Activated CD8-positive, alpha-beta memory T cell treated with anti-CD3 and anti-CD28 coated beads for 24 hours (primary cell): ENCODE data around the gene DAP.
A peak's percentile ranks its signal among the peaks of the same experiment; 100 is the strongest.
"Not testable (repeated sequence)": the region's sequence is repeated elsewhere in the genome, so short reads cannot be mapped to it uniquely, and the experiment has no call there.

Experiments used
- DNase-seq: peaks from one replicate; pipeline ENCODE4 v3.0.0-alpha.2; 2020

DAP gene

DNA sequence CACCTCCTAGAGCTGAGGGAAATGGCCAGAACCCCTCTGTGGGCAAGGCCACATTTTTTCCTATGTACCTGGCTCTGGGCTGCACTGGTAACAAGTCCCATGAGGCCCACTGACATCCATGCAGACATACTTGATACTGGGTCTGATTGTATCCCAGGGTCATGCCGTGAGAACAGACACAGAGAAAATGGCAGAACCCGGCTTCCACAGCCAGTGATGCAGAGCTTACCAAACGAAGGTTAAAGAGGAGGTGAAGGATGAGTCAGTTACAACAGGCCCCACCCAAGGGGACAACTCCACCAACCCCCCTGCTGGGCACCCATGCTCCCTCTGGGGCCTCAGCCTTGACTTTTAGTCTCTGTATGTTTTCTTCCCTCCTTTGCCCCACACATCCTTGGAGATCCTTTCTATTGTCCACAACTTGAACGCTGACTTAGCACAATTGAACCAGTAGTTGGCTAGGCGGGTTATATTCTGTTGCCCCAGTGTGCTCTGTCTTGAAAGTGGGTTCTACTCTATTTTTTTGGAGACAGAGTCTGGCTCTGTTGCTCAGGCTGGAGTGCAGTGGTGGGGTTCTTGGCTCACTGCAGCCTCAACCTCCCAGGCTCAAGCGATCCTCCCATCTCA lies 93.5 kb downstream of the DAP start:
- no peak for DNase-seq

DNA sequence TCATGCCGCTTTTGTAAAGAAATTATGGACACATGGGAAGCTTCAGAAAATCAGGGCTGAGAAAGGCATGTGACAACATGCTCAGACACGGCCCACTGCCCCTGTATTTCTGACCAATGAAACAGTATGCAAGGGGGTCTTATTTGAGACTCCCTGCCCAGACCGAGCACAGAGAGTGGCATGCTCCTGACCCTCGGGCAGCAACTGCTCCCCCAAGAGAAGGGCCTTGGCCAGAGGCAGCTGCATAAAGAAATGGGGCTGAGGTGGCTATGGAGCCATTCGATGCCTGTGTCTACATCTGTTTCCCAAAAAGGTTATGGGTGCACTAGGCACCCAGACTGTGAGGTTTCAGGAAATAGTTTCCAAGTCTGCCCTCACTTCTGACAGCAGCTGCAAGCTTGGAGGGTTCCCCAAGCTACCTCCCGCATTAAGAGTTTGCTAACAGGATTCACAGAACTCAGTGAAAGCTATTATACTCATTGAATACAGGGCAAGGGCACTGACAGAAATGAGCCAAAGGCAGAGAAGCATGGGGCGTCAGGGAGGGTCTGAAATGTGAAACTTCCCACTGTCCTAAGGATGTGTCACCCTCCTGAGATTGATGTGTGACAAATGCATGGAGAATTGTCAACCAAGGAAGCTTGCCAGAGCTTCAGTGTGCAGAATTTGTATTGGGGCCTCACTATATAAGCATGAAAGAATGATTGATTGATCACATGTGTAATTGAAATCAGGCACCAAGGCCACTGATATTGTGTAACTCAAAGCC lies 94.3 kb downstream of the DAP start:
- no peak for DNase-seq

DNA sequence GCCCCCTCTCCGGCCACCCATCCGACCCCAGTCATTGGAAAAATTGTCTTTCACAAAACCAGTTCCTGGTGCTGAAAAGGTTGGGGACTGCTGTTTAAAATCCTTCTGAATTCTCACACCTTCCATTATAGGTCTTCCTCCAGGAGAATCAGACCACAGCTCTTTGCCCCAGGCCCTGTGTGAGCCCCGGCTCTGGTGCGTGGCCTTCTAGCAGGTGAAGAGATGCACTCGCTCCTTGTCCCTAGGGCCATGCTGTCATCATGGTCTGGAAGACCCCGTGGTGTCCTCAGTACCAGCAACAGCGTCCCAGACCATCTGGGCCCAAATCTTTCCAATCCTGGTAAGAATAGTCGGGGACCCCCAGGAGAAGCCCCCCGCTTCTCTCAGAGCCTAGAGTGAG lies 95.2 kb downstream of the DAP start:
- DNase-seq, result no peak

DNA sequence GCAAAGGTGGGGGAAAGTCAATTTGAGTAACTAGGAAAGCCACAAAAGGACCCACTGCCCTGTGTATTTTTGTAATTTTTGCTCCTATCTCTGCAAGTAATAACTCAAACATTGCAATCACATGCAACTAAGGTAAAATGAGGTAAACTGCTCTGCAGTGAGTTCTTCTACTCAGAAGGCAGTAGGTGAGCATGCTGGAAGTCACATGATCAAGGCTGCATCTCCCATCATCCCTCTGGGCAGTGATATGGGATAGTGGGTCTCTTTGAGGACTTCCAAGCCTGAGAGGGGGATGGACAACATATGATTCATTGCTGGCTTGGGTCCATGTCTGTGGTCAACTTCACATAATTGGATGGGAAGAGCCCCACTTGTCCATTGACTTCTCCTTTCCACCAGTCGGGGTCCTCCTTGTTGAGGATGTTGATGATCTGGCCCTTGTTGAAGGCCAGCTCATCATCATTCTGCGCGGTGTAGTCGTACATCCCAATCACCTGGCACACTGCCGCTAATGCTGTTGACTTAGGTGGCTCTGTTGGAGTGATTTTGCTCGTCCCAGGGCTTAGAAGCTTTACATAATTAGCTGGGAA lies 96.8 kb downstream of the DAP start:
- not testable (repeated sequence) for DNase-seq

DNA sequence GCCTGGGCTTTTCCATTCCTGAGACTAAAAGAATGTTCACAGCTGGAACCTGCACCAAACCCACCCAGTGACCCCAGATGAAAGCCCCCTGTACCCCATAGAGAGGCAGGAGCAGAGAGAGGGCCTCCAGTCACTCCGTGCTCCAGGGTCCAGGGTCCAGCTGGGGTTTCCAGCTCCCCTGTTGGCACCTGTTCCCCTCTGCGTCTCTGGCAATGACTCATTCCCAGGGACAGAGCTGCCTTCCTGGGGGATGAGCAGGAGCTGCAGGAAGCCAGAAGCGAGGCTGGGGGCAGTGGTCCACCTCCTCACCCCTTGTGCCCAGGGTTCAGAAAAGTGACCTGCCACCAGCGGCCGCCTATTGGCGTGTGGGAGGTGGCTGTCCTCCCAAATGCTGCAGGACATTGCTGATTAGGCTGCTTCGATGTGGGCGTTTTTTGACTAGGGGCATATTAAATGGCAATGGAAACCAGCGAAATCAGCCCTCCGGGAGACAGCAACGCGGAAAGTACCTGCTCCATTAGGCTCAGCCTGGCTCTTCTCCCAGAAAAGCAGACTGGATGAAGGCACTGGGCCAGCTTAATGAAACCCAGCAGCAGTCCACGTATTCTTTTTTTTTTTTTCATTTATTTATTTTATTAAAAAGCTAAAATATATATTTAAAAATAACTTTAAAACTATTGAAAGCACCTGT lies 97.4 kb downstream of the DAP start:
- peak; percentile 37 for DNase-seq

DNA sequence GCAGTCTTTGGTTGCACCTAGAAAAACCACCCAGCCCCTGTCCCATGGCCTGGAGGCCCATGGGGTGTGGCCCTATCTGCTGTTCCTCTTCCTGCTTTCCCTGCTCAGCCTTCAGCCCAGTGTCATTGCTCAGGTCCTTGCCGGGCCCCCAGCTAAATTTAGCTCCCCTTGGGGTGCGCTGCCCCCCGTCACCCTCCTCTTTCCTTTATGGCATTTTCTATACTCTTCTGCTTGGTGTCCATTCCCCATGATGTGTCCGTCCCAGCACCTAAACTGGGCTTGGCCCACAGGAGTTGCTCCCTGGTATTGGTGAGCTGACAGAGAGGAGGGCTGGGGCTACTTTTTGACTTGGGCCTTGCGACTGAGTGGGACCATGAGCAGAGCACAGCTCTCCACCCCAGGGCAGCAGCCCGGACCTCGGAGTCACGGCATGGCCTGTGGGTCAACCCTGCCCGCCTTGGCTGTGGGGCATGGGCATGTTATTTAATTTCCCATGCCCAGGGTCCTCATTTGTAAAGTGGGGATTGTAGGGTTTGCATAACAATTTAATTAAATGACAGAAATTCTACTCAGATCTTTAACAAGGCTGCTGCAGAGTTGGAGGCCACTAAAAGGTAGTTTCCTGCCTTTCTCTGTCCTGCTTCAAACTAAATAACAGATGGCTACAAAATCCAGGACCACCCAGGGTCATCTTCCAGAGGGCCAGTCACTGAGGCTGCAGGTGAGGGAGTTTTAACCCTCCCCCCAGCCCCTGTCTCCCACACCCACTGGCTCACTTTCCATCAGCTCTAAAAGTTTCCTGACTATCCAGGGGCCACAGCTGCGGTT lies 98.2 kb downstream of the DAP start:
- no peak for DNase-seq

DNA sequence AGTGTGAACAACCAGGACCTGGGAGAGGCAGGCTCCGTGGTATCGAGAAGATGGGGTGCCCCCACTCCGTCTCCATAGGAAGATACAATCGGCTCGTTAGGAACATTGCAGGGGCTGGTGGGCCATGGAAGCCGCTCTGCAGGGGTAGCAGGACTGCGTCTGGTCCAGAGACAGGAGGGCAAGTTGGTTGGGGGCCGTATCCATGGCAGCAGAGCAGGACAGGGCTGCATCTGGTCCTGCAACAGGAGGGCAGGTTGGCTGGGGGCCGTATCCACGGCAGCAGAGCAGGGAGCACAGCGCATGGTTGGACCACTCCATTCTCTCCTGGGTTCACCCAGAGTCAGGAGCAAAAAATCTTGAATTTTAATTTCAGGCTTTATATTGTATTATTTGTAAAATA lies 99.0 kb downstream of the DAP start:
- no peak for DNase-seq

DNA sequence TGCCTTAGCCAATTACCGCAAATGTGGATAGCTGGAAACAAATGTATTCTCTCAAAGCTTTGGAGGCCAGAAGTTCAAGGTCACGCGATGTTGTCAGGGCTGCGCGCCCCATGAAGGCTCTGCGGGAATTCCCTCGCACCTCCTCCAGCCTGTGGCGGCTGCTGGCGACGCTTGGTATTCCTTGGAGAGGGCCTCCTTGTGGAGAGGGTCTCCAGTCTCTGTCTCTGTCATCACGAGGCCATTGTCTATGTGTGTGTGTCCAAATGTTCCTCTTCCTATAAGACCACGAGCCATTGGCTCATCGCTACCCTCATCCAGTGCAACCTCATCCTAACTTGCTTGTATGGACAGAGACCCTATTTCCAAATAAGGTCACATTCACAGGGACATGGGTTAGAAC lies 99.6 kb downstream of the DAP start:
- DNase-seq, result no peak

DNA sequence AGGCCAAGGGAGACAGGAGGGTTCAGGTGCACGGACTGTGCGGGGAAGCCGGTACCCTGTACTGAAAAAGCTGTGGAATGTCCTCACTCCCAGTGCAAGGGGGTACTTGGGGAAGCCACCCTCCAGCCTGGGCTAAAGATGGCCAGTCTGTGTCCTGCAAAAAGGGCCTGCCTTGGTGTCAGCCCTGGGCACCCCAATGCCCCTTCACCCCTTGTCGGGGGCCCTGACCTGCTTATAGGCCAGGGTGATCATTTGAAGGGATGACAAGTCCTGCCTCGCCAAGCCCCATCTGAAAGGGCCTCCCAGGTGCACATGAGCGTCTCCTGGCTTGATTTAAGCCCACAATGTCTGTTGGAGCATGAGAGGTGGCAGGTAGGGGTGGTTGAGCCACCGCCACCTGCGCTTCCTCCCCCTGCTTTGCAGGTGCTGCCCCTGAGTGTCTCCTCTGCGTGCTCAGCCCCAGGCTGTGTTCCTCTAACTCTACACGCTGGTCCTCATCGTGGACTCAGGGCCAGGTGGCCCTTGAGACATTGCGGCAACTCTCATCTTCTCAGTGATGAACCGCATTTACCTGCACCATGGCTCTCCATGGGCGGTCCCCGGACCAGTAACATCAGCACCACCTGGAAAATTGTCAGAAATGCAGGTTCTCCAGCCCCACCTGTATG lies 100.2 kb downstream of the DAP start:
- no peak for DNase-seq

DNA sequence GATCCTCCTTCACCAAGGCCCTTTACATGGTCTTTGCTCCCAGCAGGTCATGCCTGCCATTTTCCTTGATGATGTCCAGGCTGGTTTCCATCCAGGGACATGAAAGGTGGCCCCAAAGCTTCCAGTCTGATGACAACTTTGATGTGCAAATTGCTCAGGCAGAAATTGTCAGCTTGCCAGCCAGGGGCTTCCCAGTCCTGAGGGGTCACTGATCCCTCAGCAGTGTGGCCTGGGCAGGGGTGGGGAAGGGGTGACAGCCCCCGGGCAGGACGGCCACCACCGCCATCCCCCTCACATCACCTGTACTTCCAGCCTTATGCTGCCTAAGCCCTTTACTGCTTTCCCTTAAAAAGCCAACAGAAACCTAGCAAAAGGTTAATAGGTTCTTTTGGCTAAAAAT lies 100.9 kb downstream of the DAP start:
- DNase-seq, result no peak

DNA sequence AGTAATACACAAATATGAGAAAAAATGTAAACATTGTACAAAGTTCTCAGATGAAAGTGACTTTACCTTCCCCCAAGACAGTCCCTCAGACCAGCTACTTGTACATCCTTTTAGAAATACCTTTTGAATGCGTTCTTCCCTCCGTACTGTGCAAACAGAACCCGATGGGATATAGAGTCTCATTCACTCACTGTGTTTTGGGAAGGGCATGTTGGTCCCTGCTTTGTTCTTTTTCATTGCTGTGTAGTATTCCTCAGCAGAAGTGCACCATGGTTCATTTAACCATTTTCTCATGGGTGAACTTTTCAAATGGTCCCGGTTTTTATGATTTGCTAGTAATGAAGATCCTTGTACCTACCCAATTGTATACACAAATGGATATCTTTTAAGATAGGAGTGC lies 102.8 kb downstream of the DAP start:
- no peak for DNase-seq

DNA sequence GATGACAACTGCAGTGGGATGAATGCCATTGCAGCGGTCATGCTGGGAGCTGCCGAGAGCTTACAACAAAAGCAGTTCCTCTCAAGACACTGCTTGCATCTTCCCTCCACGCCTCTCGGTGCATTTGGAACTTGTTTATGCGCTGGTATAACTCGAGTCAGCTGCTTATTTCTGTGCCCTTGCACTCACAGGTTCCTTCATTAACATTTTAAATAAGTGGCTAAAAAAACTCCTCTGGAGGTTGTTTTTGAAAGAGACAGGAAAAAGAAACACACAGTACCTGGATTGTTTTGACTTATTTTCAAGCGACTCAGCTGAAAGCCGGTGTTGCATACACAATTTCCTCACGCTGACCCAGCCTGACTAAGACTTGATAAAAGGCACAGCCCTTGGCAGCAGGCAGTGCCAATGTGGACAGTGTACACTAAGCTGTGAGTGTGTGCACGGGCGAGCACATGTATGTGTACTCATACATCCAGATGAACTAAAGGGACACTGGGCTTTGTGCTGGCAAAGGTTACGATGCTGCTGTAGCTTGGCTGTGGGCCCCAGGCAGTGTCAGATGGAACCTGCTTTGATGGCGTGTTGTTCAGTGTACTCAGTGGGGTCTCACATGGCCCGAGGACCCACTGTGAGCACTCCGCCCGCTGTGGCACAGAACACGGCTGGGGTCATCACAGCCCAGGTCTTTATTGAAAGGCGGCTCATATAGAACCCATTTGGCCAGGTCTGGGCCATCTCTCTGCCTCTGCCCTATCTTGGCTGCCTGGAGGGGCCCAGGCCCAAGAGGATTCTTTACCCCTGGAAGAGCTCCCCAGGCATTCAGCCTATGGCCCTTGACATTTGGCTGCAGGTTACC lies 104.8 kb downstream of the DAP start:
- DNase-seq, result no peak

DNA sequence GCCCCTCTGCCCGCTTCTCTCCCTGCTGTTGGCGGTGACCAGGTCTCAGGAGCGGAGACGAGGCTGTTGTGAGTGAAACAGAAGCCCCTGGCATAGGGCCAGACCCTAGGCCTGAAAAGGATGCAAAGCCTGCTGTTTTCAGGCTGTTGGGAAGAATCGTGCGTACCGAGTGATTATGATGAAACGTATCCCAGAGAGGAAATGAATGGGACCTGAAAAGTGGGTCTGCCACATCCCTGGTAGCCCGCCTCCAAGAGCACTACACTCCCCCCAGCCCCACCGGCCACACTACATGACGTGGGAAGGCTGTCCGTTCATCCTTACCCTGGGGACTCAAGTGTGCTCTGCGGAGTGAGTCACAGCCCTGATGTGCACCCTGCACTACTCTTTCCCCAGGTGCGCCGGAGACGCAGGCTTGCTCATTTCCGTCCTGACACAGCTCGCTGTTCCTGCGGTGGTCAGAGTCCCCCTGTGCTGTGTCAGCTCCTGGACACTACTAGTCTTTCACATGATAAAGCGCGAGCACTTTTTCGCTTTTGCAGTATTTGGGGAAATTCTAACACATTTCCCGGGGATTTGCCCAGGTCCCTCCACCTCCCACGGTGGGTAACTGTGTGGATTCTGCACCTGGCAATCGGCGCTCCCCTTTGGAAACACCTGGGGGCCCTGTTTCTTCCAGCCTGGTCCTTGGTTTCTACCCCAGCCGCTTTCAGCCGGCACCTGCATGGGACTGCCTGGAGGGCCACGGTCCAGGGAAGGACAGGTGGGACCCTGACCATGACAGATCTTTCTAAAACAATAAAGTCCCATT lies 105.7 kb downstream of the DAP start:
- DNase-seq, result no peak

DNA sequence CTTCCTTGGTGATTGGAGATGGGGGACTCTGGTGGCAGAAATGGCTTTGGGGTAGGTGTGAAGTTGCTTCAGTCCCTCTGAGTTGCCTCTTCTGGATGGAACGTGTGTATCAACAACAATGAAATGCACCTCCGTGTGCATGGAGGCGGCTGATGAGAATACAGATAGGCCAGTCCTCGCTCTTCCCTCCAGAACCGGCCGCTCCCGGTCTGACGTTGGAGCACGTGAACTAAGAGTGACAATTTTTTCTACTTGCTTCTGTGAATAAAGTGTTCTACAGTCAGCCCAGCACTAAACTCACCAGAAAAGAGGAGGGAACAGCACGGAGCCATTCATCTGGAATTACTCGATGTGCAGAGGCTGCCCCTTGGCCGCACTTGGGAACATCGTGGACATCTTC lies 106.5 kb downstream of the DAP start:
- no peak for DNase-seq

DNA sequence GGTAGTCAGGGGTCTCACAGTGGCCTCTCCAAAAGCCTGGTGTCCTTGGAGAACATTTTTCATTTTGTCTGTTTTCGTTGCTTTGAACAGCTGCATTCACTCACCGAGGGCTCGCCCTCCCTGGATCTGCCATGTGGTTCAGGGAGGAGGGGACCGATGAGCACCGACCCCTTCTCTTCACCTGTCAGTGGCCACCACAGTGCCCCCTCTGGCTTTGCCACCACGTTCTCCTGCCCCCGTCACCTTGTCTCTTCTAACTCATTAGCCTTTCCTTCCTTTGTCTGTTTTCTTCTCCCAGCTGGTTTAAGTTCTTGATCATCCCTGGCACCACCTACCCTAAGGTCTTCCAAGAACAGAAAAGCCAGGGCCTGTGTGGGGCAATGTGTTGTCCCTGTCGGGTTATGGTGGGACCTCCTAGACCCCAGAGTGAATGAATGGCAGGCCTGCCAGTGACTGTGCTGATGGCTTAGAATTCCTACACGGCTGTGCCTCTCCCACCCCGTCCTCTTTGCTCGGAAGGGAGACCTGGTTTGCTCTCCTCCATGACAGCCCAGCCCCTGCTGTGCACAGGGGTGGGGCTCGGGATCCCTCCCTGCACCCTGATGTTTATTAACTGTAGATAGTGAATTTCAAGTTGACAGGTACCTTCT lies 107.2 kb downstream of the DAP start:
- DNase-seq, result no peak

DNA sequence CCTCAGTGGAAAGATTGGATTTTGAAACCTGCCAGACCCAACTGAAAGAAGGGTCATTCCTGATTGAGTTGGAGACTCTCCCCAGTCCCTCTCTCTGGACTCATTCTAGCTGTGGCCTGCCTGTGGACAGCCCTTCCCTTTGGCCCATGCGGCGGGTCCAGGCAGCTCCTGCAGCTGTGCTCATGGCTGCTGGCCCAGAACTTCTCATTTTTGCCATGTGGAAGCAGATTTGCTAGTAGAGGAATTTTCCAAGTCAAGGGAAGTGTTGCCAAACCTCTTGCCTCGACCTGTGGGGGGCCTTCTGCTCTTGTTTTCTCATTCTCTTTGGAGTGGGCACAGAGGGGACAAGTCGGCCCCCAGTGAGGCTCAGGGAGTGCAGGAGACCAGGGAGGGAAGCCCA lies 108.0 kb downstream of the DAP start:
- DNase-seq, result no peak

DNA sequence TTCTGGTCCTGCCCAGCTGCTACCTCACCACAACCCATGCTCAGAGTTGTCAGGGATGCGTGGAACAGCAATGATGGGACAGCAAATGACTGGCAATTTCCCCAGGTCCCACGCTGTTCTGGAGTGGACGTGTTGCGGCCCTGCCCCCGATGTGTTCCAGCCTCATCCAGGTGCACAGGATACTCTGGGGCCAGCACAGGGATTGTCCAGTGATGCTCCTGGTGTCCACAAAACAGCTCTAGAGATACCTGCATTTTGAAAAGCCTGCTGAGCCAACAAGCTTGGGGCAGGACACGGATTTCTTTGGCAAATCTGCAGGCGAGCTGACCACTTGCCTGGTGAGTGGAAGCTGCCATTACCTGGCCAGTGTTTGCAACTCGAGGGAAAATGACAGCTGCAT lies 108.4 kb downstream of the DAP start:
- DNase-seq, result no peak

DNA sequence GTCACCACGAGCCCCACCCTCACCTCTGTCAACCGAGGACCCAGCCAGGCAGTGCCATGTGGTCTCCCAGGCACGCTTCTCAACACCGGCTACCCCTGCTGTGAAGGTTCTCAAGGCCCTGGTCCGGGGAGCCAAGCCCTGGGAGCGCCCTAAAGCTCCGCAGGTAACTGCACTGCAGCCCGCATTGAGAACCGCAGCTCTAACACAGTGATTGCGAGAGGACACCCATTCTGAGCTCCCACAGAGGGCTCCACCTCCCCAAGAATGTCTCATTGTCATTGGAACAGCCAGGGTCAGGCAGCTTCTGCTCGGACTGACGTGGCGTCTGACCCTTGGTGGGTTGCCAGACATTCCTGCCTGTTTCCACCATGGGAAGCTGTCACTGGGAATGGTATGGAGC lies 108.9 kb downstream of the DAP start:
- DNase-seq, result no peak

DNA sequence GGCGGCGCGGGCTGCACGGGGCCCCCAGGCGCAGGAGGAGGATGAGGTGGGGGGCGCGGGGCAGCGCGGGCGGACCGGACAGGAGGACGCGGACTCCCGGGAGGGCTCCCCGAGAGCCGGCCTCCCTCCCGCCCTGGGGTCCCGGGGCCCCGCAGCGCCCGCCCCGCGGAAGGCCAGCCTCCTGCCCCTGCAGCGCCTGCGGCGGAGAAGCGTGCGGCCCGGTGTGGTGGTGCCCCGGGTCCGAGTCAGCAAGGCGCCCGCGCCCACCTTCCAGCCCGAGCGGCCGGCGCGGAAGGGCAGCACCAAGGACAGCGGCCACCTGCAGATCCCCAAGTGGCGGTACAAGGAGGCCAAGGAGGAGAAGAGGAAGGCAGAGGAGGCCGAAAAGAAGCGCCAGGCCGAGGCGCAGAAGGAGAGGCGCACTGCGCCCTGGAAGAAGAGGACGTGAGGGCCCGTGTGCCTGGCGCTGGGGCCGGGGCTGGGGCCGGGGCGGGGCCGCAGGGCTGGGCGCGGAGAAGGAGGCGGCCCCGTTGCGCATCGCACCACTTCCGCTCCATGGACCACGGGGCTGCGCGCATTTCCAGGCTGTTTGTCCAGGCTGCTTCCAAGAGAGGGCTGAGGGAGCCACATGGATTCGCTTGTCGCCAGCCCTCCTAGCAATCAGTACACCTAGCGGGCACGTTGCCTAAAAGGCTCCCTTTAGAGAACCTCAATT lies 111.2 kb downstream of the DAP start:
- DNase-seq, result no peak
